ENCODE data around the gene SGPL1.
A peak's percentile ranks its signal among the peaks of the same experiment; 100 is the strongest.

Gene SGPL1

DNA sequence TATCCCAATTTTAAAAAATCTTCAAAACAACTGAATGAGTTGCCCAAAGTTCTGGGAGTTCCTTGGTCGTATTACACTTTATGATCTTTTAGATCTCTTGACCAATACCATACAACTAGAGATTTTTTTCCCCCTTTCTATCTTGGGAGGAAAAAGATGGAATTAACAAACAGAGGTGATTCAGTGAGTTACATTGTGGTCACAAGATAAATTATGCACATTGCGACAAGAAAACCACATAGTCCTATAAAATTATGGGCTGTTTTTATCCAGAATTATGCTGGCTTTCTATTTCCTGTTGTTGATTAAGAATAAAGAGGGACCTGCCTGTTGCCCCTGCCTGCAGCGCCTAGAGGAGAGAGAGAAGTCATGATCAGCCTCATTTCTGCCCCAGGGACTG, 8.2 kb upstream of the SGPL1 start:
- H3K4me1 ChIP-seq (ENCODE audit: control insufficient read depth, insufficient read depth, low read length) = no peaks in the 10 kb centered on the region
- H3K27ac ChIP-seq (ENCODE audit: low read depth, low read length) = no peak overlapping the region
- H3K36me3 ChIP-seq (ENCODE audit: control insufficient read depth, insufficient read depth, low read length) = no peaks in the 10 kb centered on the region
- no peak overlapping the region for H3K9ac ChIP-seq (ENCODE audit: low read length)
- no peaks in the 10 kb centered on the region for H3K27me3 ChIP-seq (ENCODE audit: control insufficient read depth, insufficient read depth, low read length)
- H3K4me3 ChIP-seq (ENCODE audit: low read length) = no peak overlapping the region

DNA sequence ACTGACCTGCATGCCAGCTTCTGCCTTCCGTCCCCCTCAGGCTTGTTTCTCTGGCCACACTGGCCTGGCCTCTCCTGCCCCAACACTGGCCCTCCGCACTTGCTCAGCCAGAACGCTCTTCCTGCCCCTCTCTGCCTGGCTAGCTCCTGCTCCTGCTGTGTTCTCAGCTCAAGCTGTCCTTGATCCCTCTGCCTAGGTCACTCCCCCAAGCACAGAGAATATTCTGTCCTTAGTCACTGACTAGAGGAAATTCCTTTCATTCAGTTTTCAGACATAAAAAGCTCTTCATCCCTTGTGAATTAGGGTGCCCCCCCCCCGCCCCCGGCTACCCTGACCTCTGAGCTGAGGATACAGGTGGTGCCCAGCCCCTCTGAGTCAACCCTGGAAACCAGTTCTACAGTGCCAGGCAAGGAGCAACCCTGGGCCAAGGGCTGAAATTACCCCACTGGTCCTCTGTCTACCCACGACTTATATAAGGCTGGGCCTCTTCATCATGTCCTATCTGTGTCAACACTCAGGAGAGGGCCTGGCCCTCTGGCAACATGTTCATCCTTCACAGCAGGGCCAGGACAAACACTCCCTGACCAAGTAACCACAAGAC, 6.6 kb upstream of the SGPL1 start:
- no peak overlapping the region for H3K4me3 ChIP-seq (ENCODE audit: low read length)
- no peak overlapping the region for H3K27ac ChIP-seq (ENCODE audit: low read depth, low read length)
- no peaks in the 10 kb centered on the region for H3K4me1 ChIP-seq (ENCODE audit: control insufficient read depth, insufficient read depth, low read length)
- H3K27me3 ChIP-seq (ENCODE audit: control insufficient read depth, insufficient read depth, low read length) = no peaks in the 10 kb centered on the region
- H3K9ac ChIP-seq (ENCODE audit: low read length) = no peak overlapping the region
- no peaks in the 10 kb centered on the region for H3K36me3 ChIP-seq (ENCODE audit: control insufficient read depth, insufficient read depth, low read length)

DNA sequence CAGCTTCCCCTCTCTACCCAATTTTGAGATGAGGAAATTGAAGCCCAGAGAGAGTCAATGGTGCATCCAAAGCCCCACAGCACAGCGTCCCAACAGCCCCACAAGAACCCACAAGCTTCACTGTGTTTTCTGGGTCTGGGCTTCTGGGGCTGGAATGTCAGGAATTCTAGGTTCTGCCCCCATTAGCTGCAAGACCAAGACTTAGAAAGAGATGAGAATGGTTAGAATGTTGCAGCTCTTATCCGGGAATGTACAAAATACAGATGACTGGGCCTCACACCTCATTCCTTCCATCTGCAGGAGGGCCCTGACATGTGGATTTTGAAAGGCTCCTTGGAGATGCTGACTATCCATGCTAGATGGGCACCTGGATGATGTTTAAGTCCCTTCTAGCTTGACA, 6.0 kb upstream of the SGPL1 start:
- H3K4me1 ChIP-seq (ENCODE audit: control insufficient read depth, insufficient read depth, low read length) = no peaks in the 10 kb centered on the region
- H3K36me3 ChIP-seq (ENCODE audit: control insufficient read depth, insufficient read depth, low read length) = no peaks in the 10 kb centered on the region
- no peak overlapping the region for H3K9ac ChIP-seq (ENCODE audit: low read length)
- H3K27me3 ChIP-seq (ENCODE audit: control insufficient read depth, insufficient read depth, low read length) = no peaks in the 10 kb centered on the region
- H3K4me3 ChIP-seq (ENCODE audit: low read length) = no peak overlapping the region
- H3K27ac ChIP-seq (ENCODE audit: low read depth, low read length) = no peak overlapping the region

DNA sequence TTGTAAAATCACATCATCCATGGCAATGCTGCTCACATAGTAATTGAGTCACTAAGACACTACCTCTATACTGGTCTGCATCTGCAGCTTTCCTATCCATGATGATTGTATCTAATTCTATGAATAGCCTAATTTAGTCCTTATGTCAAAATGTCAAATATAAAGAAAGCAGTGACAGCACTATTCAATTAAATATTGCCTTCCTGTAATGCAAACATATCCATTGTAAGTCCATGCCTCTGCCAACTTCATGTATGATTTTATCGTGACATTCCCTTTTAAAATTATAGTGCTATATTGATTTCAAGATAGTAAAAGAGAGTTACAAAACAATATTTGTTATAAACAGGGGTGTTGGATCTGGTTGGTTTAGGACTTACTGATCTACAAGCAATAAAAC, 4.8 kb upstream of the SGPL1 start:
- Histone ChIP-seq H3K27ac (ENCODE audit: low read depth, low read length) (no peak overlapping the region), H3K36me3 (ENCODE audit: control insufficient read depth, insufficient read depth, low read length) (no peaks in the 10 kb centered on the region), H3K9ac (ENCODE audit: low read length) (no peak overlapping the region), H3K4me1 (ENCODE audit: control insufficient read depth, insufficient read depth, low read length) (no peaks in the 10 kb centered on the region), H3K4me3 (ENCODE audit: low read length) (no peak overlapping the region), H3K27me3 (ENCODE audit: control insufficient read depth, insufficient read depth, low read length) (no peaks in the 10 kb centered on the region)

DNA sequence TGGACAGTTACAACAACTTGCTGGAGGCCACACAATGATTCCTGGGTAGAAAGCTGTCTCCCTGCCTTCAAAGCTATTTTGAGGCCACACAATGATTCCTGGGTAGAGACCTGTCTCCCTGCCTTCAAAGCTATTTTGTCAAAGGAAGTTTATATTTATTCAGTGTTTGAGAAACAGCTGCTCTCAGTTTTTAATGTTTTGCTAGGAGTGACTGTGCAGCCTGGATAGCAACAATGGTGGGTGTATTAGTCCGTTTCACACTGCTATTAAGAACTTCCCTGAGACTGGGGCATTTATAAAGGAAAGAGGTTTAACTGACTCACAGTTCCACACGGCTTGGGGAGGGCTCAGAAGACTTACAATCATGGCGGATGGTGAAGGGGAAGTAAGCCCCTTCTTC, 3.9 kb upstream of the SGPL1 start:
- Histone ChIP-seq H3K27ac (ENCODE audit: low read depth, low read length) (no peak overlapping the region), H3K4me3 (ENCODE audit: low read length) (no peak overlapping the region), H3K27me3 (ENCODE audit: control insufficient read depth, insufficient read depth, low read length) (no peaks in the 10 kb centered on the region), H3K36me3 (ENCODE audit: control insufficient read depth, insufficient read depth, low read length) (no peaks in the 10 kb centered on the region), H3K4me1 (ENCODE audit: control insufficient read depth, insufficient read depth, low read length) (no peaks in the 10 kb centered on the region), H3K9ac (ENCODE audit: low read length) (no peak overlapping the region)

DNA sequence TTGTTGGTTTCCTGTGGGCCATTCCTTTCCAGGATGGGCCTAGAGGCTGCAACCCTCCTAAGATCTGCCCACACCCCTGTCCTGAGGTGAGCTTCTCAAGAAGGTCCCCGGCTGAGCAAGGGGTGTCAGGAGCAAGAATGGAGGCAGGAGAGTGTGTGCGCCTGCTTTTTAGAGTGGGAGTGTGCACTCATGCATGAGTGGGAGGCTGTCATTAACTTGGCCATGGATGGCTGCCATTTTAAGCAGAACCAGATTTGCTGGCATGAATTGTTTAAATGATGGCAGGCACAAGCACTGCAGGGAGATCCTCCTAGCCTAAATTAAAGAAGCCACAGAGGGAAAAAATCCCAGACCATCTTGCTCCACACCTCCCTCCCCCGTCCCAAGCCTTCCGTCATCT, 2.9 kb upstream of the SGPL1 start:
- no peaks in the 10 kb centered on the region for H3K36me3 ChIP-seq (ENCODE audit: control insufficient read depth, insufficient read depth, low read length)
- no peak overlapping the region for H3K9ac ChIP-seq (ENCODE audit: low read length)

DNA sequence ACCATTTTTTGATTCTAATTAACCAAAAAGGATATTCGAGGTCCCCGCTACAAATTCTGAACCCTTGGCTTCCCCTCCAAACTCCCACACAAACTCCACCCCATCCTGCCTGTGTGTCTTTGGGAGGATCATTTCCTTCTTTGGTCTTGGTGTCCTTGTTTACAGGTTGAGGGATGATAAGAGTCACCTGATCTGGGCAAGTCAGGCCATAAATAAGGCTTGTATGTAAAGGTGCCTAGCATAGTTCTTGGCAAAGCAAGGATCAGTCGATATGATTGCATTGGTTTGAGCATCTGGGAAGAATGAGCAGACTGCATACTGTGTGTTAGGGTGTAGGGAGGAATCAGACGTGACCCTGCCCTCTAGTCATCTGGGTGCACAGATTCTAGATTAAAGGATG, 1.6 kb upstream of the SGPL1 start:
- H3K9ac ChIP-seq (ENCODE audit: low read length) = no peak overlapping the region
- H3K4me1 ChIP-seq (ENCODE audit: control insufficient read depth, insufficient read depth, low read length) = no peaks in the 10 kb centered on the region
- peaks cover 1% of the 10 kb centered on the region for H3K36me3 ChIP-seq (ENCODE audit: control insufficient read depth, insufficient read depth, low read length)
- no peaks in the 10 kb centered on the region for H3K27me3 ChIP-seq (ENCODE audit: control insufficient read depth, insufficient read depth, low read length)
- H3K27ac ChIP-seq (ENCODE audit: low read depth, low read length) = no peak overlapping the region
- no peak overlapping the region for H3K4me3 ChIP-seq (ENCODE audit: low read length)

More for the DNA sequence above, 2.9 kb upstream of the SGPL1 start:
- Histone ChIP-seq H3K27ac (ENCODE audit: low read depth, low read length) (no peak overlapping the region), H3K27me3 (ENCODE audit: control insufficient read depth, insufficient read depth, low read length) (no peaks in the 10 kb centered on the region), H3K4me1 (ENCODE audit: control insufficient read depth, insufficient read depth, low read length) (no peaks in the 10 kb centered on the region), H3K4me3 (ENCODE audit: low read length) (no peak overlapping the region)

DNA sequence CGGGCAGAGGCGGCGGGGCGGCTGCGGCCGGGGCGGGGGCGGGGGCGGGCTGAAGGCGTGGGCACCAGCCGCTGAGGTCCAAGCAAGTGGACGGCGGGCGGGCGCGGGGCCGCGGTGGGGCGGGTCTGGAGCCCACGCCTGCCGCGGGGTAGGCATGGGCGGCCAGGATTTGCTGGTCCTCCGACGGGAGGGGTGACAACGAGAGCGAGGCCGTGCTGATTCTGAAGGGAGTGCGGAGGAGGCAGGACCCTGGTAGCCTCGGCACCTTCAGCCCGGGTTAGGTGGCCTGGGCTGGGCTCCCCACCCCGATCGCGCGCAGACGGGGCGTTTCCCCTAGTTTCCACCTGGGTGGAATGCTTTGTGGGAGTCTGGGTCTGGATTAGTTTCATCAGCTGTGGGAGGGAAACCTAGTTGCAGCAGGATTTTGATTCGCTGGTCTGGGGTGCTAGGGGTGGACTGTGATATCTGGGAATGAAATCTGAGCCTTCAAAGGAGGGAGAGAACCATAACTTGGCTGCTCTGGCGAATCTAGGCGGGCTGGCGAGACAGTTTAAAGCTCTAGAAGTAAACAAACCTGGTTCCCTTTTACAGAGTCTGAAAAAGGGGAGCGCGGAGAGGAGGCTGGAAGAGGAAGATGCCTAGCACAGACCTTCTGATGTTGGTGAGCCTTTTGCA, 609 bp downstream of the SGPL1 start:
- peak overlapping the region; percentile 69 for H3K4me3 ChIP-seq (ENCODE audit: low read length)
- H3K9ac ChIP-seq (ENCODE audit: low read length) = peak overlapping the region; percentile 70
- H3K27ac ChIP-seq (ENCODE audit: low read depth, low read length) = peak overlapping the region; percentile 88
- no peaks in the 10 kb centered on the region for H3K4me1 ChIP-seq (ENCODE audit: control insufficient read depth, insufficient read depth, low read length)
- H3K36me3 ChIP-seq (ENCODE audit: control insufficient read depth, insufficient read depth, low read length) = peaks cover 3% of the 10 kb centered on the region
- H3K27me3 ChIP-seq (ENCODE audit: control insufficient read depth, insufficient read depth, low read length) = no peaks in the 10 kb centered on the region

DNA sequence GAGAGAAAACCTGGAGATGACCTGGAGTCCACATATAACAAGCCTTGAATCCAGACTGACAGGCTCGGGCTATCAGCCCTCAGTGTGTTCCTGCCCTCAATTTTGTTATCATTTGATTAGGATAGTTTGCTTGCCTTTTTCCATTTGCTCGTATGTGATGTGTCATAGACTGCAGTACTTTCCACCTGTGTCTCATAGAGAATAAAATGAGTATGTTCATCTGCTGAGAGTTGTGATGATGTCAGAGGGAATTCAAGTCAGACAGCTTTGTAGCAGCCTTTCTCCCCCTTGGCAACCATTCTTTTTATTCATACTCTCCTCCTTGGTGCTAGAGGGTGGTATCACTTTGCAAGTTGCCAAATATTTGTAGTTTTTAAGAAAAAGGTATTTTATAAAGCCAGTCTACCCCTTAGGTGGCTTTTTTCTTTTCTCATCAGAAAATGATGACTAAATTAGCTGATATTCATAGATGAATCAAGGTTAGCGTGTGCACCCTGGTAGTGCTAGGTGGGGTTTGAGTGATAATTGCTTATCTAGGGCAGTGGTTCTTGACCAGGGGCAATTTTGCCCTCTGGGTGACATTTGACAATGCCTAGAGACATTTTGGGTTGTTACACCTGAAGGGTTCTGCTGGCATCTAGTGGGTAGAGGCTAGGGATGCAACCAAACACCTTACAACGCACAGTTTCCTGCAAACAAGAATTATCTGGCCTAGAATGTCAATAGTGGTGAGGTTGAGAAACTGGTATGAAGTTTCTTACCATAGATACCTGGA, 5.4 kb downstream of the SGPL1 start:
- Histone ChIP-seq H3K9ac (ENCODE audit: low read length) (no peak overlapping the region), H3K4me3 (ENCODE audit: low read length) (no peak overlapping the region), H3K27ac (ENCODE audit: low read depth, low read length) (no peak overlapping the region), H3K4me1 (ENCODE audit: control insufficient read depth, insufficient read depth, low read length) (no peaks in the 10 kb centered on the region), H3K27me3 (ENCODE audit: control insufficient read depth, insufficient read depth, low read length) (no peaks in the 10 kb centered on the region), H3K36me3 (ENCODE audit: control insufficient read depth, insufficient read depth, low read length) (peaks cover 3% of the 10 kb centered on the region)

DNA sequence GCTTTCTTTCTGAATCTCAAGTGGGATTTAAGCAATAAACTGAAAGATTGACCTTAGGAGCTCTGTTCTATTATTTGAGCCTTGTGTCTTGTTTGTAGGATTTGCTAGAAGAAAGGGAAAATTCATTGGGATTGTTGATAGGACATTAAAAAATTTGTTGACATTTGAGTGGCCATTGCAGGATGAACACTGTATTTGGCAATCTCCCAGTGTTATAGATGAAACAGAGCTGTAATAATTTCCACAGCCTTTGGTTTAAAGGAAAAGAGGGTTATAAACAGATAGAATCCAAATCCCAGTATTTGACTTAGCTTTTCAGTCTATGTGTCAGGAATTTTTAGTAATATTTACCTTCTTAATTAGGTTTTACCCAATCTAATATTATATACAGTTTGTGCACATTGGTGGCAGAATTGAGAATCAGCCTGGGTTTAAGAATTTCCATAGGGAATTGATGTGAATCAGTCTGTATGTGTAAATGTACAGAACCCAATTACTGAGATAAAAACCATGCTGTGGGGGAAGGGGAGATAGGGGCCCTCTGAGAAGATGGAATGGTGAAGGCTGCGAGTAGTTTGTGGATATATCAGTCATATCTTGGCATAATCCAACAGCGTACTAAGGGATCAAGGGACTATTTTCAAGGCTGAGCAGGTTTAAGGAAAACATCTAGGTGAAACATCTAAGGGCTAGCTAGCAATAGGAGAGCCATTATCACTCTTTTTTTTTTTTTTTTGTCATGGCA, 6.5 kb downstream of the SGPL1 start:
- no peaks in the 10 kb centered on the region for H3K27me3 ChIP-seq (ENCODE audit: control insufficient read depth, insufficient read depth, low read length)
- no peak overlapping the region for H3K4me3 ChIP-seq (ENCODE audit: low read length)
- H3K36me3 ChIP-seq (ENCODE audit: control insufficient read depth, insufficient read depth, low read length) = peaks cover 3% of the 10 kb centered on the region
- no peaks in the 10 kb centered on the region for H3K4me1 ChIP-seq (ENCODE audit: control insufficient read depth, insufficient read depth, low read length)
- H3K27ac ChIP-seq (ENCODE audit: low read depth, low read length) = no peak overlapping the region
- H3K9ac ChIP-seq (ENCODE audit: low read length) = no peak overlapping the region

DNA sequence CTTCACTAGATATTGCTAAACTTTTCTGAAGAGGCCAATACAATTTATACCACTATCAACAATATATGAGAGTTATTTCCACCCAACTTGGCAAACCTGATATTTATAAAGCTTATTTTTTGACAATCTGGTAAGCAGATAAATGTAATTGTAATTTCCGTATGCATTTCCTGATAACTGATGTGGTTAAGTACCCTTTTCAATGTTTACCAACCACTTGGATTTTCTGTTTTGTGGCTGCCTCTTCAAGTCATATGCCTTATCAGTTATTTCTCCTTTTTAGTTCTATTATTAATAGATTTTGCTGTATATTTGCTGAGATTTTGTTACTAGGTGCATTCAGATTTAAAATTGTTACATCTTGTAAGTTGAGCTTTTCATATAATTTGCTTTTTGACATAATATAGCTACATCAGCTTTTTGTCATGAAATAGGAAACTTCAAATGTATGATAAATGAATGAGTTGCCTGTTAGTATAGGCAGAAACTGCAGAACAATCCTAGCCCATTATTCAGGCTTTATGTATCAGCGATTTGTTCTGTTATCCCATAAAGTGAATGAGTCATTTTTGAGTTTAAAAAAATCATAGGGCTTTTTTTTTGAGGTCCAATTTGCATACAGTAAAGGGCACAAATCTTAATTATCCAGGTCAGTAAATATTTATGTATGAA, 11.5 kb downstream of the SGPL1 start:
- H3K27me3 ChIP-seq (ENCODE audit: control insufficient read depth, insufficient read depth, low read length) = no peaks in the 10 kb centered on the region
- no peak overlapping the region for H3K27ac ChIP-seq (ENCODE audit: low read depth, low read length)
- no peak overlapping the region for H3K4me3 ChIP-seq (ENCODE audit: low read length)
- no peak overlapping the region for H3K9ac ChIP-seq (ENCODE audit: low read length)
- H3K4me1 ChIP-seq (ENCODE audit: control insufficient read depth, insufficient read depth, low read length) = no peaks in the 10 kb centered on the region
- H3K36me3 ChIP-seq (ENCODE audit: control insufficient read depth, insufficient read depth, low read length) = no peaks in the 10 kb centered on the region

DNA sequence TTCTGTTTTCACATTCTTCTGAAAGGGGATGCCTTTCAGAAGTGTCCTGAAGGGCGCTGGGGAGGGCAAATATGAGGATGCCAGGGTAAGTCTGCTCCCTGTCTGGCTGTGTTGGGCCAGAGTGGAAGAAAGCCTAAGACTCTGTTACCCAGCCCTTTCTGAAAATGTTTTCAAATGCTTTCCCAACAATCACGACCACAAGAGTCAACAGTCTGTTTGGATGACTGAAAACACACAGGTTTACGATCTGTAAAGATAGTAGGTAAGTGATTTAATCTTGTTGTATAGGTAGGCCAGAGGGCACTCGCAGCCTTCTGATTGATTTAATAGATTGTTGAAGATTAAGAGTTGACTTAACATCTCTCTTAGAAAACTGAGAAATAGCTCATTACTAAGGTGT, 13.2 kb downstream of the SGPL1 start:
- Histone ChIP-seq H3K4me3 (ENCODE audit: low read length) (no peak overlapping the region), H3K27ac (ENCODE audit: low read depth, low read length) (no peak overlapping the region), H3K9ac (ENCODE audit: low read length) (no peak overlapping the region), H3K27me3 (ENCODE audit: control insufficient read depth, insufficient read depth, low read length) (no peaks in the 10 kb centered on the region), H3K36me3 (ENCODE audit: control insufficient read depth, insufficient read depth, low read length) (no peaks in the 10 kb centered on the region), H3K4me1 (ENCODE audit: control insufficient read depth, insufficient read depth, low read length) (peaks cover 8% of the 10 kb centered on the region)

All from rectal smooth muscle tissue (tissue), 1 donor.